Epithelial cell of prostate (primary cell): ENCODE measurements around the gene XK.
"Not testable (repeated sequence)": the region's sequence is repeated elsewhere in the genome, so short reads cannot be mapped to it uniquely, and the experiment has no call there.

Source experiments
- DNase-seq: peaks from one replicate; pipeline ENCODE4 v3.0.0-alpha.2; 2011; ENCODE audit warnings: low read depth, low spot score
- H3K27ac ChIP-seq: fragments of 450-650 bp; 2 replicates; pipeline ENCODE4 v1.5.1; 2017; ENCODE audit warnings: mild to moderate bottlenecking

The XK gene

GRCh38 chrX:37752281-37752680, 66.7 kb downstream of the XK start:
- no peak for DNase-seq
- no peak overlapping the region for H3K27ac ChIP-seq

DNA sequence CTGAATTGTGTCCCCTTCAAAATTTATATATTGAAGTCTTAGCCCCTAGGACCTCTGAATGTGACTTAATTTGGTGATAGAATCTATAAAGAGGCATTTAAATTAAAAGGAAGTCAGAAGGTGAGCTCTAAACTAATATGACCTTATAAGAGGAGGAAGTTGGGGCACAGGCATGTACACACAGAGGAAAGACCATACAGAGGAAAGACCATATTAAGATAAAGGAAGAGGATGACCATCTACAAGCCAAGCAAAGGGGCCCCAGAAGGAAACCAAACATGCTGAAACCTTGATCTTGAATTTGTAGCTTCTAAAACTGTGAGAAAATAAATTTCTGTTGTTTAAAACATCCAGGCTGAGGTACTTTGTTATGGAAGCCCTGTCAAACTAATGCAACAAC, 67.3 kb downstream of the XK start:
- H3K27ac ChIP-seq, result no peak overlapping the region
- DNase-seq, result no peak

DNA sequence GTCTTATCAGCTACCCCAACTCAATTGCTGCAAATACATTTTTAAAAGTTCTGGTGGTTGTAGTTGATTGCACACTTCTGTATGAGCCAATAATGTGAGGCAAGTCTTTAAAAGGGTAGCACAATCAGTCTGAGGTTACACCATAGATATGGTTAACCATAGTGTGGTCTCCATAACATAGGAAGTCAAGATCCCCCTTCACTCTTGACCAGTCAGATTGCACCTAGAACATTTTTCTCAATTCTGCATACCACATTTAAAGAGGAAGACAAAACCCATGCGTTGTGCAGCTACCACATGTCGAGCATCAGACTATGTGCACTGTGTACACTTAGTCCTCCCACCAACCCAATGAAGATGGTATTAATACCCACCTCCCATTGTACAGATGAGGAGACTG, 67.8 kb downstream of the XK start:
- DNase-seq, result no peak
- H3K27ac ChIP-seq, result no peak overlapping the region

DNA sequence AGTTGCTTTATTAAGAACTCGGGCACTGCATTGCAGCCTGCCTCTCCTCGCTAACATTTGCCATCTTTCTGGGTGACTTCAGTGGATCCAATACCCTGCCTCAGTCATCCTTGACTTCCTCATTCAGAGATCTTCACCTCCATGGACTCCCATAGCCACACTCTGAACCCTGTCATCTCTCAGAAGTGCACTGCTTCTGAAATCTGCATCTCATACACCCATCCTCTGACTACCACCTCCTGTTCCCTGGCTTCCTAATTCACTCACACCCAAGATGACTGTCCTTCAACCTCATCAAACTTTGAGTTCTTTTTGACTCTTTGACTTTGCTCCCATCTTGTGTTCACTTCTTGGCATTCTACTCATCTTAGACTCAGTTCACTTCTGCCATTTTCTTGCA, 68.9 kb downstream of the XK start:
- no peak overlapping the region for H3K27ac ChIP-seq
- no peak for DNase-seq

DNA sequence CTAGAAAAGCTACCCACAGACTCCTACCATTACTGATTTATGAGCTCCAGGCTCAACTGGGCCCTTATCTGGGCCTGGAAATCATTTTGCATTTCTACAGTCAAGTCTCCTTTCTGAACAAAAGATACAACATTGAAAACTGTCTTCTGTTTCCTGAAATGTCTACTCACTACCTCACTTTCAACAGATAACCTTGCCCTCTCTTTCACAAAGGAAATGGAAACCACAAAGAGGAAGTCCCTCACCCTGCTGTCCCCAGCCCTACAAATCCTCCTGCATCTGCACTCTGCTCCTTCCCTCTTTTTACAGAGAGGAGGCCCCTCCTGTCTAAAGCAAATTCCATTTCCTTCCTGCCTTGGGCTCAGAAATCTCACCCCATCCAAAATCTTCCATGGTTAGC, 69.4 kb downstream of the XK start:
- DNase-seq, result no peak
- H3K27ac ChIP-seq, result no peak overlapping the region

GRCh38 chrX:37757082-37757481, 71.5 kb downstream of the XK start:
- no peak for DNase-seq
- H3K27ac ChIP-seq, result no peak overlapping the region

DNA sequence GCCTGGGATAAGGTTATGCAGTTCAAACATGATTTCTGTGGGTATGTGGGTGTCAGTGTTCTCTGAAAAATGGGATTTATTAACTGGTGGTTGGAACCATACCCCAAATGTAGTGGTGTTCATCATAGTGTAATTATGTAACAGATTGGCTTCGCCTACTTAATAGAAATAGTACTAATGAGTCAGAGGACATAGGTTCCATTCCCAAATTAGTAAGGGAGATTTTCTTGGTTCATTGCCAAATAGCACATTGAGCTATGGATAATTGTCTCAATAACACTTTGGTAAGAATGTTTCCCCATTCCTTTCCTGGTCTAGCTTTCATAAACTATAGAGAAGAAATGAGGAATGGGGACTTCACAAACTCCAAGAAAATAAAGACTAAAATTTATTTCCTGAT, 73.8 kb downstream of the XK start:
- DNase-seq, result no peak
- no peak overlapping the region for H3K27ac ChIP-seq

- DNase-seq, result no peak
- H3K27ac ChIP-seq, result no peak overlapping the region
Observed at GRCh38 chrX:37759878-37760418, 74.4 kb downstream of the XK start.

DNA sequence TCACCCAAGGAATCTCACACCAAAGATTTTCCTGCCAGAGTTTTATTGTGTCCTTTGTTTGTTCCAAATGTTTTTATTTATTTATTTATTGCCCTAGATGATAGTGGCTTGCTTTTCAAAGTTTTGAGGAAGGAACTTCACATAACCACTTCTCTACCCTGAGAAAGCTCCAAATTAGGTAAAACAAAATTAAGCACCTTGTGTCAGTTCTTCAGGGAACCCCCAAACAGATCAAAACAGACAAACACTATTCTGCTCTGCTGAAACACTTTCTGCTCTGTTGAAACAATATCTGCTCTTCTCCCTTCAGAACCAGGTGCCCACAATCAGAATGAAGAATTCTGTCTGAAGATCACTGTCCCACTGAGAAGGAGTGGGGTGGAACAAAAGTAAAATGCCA, 77.8 kb downstream of the XK start:
- DNase-seq, result no peak
- H3K27ac ChIP-seq, result no peak overlapping the region

- H3K27ac ChIP-seq, result no peak overlapping the region
Observed at GRCh38 chrX:37765507-37765906, 79.9 kb downstream of the XK start.

GRCh38 chrX:37767430-37767829, 81.8 kb downstream of the XK start:
- no peak overlapping the region for H3K27ac ChIP-seq
- no peak for DNase-seq

More at GRCh38 chrX:37765507-37765906, 79.9 kb downstream of the XK start:
- DNase-seq, result no peak

DNA sequence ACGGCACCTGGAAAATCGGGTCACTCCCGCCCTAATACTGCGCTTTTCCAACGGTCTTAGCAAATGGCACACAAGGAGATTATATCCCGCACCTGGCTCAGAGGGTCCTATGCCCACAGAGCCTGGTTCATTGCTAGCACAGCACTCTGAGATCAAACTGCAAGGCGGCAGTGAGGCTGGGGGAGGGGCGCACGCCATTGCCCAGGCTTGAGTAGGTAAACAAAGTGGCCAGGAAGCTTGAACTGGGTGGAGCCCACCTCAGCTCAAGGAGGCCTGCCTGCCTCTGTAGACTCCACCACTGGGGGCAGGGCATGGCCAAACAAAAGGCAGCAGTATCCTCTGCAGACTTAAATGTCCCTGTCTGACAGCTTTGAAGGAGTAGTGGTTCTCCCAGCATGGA, 83.3 kb downstream of the XK start:
- H3K27ac ChIP-seq, DNase-seq: not testable (repeated sequence)

- H3K27ac ChIP-seq, result no peak overlapping the region
- no peak for DNase-seq
Observed at GRCh38 chrX:37776283-37776986, 90.8 kb downstream of the XK start.

DNA sequence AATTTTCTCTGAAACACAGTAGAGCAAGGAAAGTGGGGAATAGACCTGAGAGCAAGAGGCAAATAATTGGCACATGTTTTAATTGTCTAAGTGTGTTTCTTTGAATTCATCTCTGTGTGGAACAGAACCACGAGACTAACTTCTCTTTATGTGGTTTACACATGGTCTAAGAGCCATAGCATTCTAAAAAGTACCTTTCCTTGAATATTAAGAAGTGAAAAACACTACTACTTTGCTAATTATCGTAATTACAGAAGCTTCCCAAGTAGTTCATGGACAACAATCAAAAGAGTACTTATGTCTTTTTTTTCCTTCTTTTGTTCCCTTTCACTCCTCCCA, 91.4 kb downstream of the XK start:
- no peak for DNase-seq
- H3K27ac ChIP-seq, result no peak overlapping the region

DNA sequence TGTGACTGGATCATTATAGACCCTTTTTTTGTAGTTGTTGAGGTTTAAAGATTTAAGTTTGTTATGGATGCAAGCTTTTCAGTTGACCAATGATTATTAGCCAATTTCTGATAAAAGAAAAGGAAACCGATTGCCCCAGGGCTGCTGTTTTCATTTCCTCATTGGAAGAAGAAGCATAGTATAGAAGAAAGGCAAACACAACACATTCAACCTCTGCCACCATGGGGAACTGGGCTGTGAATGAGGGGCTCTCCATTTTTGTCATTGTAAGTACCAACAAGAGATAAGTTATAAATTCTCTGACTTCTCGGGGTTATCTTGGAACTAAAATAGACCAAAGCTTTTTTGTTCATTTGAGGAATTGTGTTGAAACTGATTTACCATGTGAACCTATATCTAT, 94.3 kb downstream of the XK start, which contains the start of gene CYBB:
TSS of gene CYBB (plus strand) at position 203 of the 400 bp plus-strand sequence. CDS start at position 222, 19 bp downstream.
- H3K27ac ChIP-seq, result no peak within 1 kb of the TSS

GRCh38 chrX:37781081-37781480, 95.5 kb downstream of the XK start:
- H3K27ac ChIP-seq, result no peak overlapping the region
- no peak for DNase-seq

More for the DNA sequence above, 94.3 kb downstream of the XK start, which contains the start of gene CYBB:
- DNase-seq, result no peak
